ENCODE measurements around the gene RHBDD2.
A peak's percentile ranks its signal among the peaks of the same experiment; 100 is the strongest.
"Not testable (repeated sequence)": the region's sequence is repeated elsewhere in the genome, so short reads cannot be mapped to it uniquely, and the experiment has no call there.

The RHBDD2 gene

GRCh38 chr7:75878769-75879611 lies at the start of gene RHBDD2:
RHBDD2 (plus strand) TSS chr7:75879034; CDS start chr7:75879083, 49 bp downstream.
- H3K27me3 Mint-ChIP-seq = no peaks in the 10 kb centered on the region
- ATAC-seq (ENCODE audit: low read depth) = peak; percentile 98
- peaks cover 11% of the 10 kb centered on the region for H3K36me3 Mint-ChIP-seq

GRCh38 chr7:75829656-75830055 lies 49.2 kb upstream of the RHBDD2 start:
- H3K36me3 Mint-ChIP-seq; ATAC-seq (ENCODE audit: low read depth); H3K4me1 Mint-ChIP-seq; H3K4me3 Mint-ChIP-seq; H3K27ac Mint-ChIP-seq; DNase-seq (ENCODE audit: low spot score in 2 of 2); H3K9me3 Mint-ChIP-seq: not testable (repeated sequence)
- H3K27me3 Mint-ChIP-seq = peaks cover 14% of the 10 kb centered on the region

More at GRCh38 chr7:75878769-75879611, at the start of gene RHBDD2:
- Mint-ChIP-seq H3K27ac (peak within 1 kb of the TSS; percentile 94), H3K4me3 (peak within 1 kb of the TSS; percentile 99), H3K9me3 (no peaks in the 10 kb centered on the region), H3K4me1 (peaks cover 17% of the 10 kb centered on the region)
- peak; percentile 81 to 91 for DNase-seq (ENCODE audit: low spot score in 2 of 2)

GRCh38 chr7:75830978-75831377 lies 47.9 kb upstream of the RHBDD2 start:
- H3K4me3 Mint-ChIP-seq = no peak overlapping the region
- no peak for DNase-seq (ENCODE audit: low spot score in 2 of 2)
- peaks cover 15% of the 10 kb centered on the region for H3K27me3 Mint-ChIP-seq
- H3K4me1 Mint-ChIP-seq = peaks cover 2% of the 10 kb centered on the region
- no peak for ATAC-seq (ENCODE audit: low read depth)
- H3K27ac Mint-ChIP-seq = no peak overlapping the region
- no peaks in the 10 kb centered on the region for H3K36me3 Mint-ChIP-seq
- no peaks in the 10 kb centered on the region for H3K9me3 Mint-ChIP-seq

- H3K27ac Mint-ChIP-seq; ATAC-seq (ENCODE audit: low read depth); H3K9me3 Mint-ChIP-seq; DNase-seq (ENCODE audit: low spot score in 2 of 2); H3K36me3 Mint-ChIP-seq; H3K27me3 Mint-ChIP-seq; H3K4me3 Mint-ChIP-seq; H3K4me1 Mint-ChIP-seq: not testable (repeated sequence)
Observed at GRCh38 chr7:75833662-75834061, 45.2 kb upstream of the RHBDD2 start.

GRCh38 chr7:75835688-75836285 lies 43.0 kb upstream of the RHBDD2 start:
- H3K9me3 Mint-ChIP-seq = no peaks in the 10 kb centered on the region
- no peaks in the 10 kb centered on the region for H3K36me3 Mint-ChIP-seq
- ATAC-seq (ENCODE audit: low read depth) (no peak), DNase-seq (ENCODE audit: low spot score in 2 of 2) (no peak)
- no peak overlapping the region for H3K4me3 Mint-ChIP-seq
- H3K4me1 Mint-ChIP-seq = no peaks in the 10 kb centered on the region
- H3K27ac Mint-ChIP-seq = no peak overlapping the region
- peaks cover 4% of the 10 kb centered on the region for H3K27me3 Mint-ChIP-seq

- DNase-seq (ENCODE audit: low spot score in 2 of 2) = no peak
- Mint-ChIP-seq H3K36me3 (no peaks in the 10 kb centered on the region), H3K9me3 (no peaks in the 10 kb centered on the region), H3K27me3 (peaks cover 3% of the 10 kb centered on the region), H3K27ac (no peak overlapping the region), H3K4me1 (no peaks in the 10 kb centered on the region), H3K4me3 (no peak overlapping the region)
- no peak for ATAC-seq (ENCODE audit: low read depth)
Observed at GRCh38 chr7:75836798-75837197, 42.0 kb upstream of the RHBDD2 start.

GRCh38 chr7:75838281-75838930 lies 40.4 kb upstream of the RHBDD2 start:
- H3K27me3 Mint-ChIP-seq; H3K36me3 Mint-ChIP-seq; H3K9me3 Mint-ChIP-seq; ATAC-seq (ENCODE audit: low read depth); DNase-seq (ENCODE audit: low spot score in 2 of 2); H3K4me3 Mint-ChIP-seq; H3K27ac Mint-ChIP-seq; H3K4me1 Mint-ChIP-seq: not testable (repeated sequence)

GRCh38 chr7:75840029-75840428 lies 38.8 kb upstream of the RHBDD2 start:
- ATAC-seq (ENCODE audit: low read depth) (no peak), DNase-seq (ENCODE audit: low spot score in 2 of 2) (no peak)
- Mint-ChIP-seq H3K4me3 (no peak overlapping the region), H3K4me1 (peaks cover 5% of the 10 kb centered on the region), H3K27me3 (peaks cover 3% of the 10 kb centered on the region), H3K27ac (peak overlapping the region; percentile 21), H3K9me3 (no peaks in the 10 kb centered on the region), H3K36me3 (no peaks in the 10 kb centered on the region)

- peak; percentile 26 for ATAC-seq (ENCODE audit: low read depth)
- Mint-ChIP-seq H3K27ac (no peak overlapping the region), H3K36me3 (no peaks in the 10 kb centered on the region), H3K4me3 (no peak overlapping the region), H3K27me3 (no peaks in the 10 kb centered on the region), H3K9me3 (no peaks in the 10 kb centered on the region), H3K4me1 (peaks cover 5% of the 10 kb centered on the region)
- no peak for DNase-seq (ENCODE audit: low spot score in 2 of 2)
Observed at GRCh38 chr7:75842836-75843446, 35.9 kb upstream of the RHBDD2 start.

- Mint-ChIP-seq H3K4me3 (no peak overlapping the region), H3K36me3 (no peaks in the 10 kb centered on the region), H3K27me3 (no peaks in the 10 kb centered on the region), H3K4me1 (peaks cover 5% of the 10 kb centered on the region), H3K9me3 (no peaks in the 10 kb centered on the region), H3K27ac (no peak overlapping the region)
- ATAC-seq (ENCODE audit: low read depth) (no peak), DNase-seq (ENCODE audit: low spot score in 2 of 2) (no peak)
Observed at GRCh38 chr7:75843613-75844116, 35.2 kb upstream of the RHBDD2 start.

- no peak overlapping the region for H3K27ac Mint-ChIP-seq
- ATAC-seq (ENCODE audit: low read depth) (no peak), DNase-seq (ENCODE audit: low spot score in 2 of 2) (no peak)
- no peaks in the 10 kb centered on the region for H3K27me3 Mint-ChIP-seq
- H3K4me3 Mint-ChIP-seq = no peak overlapping the region
- no peaks in the 10 kb centered on the region for H3K36me3 Mint-ChIP-seq
- H3K4me1 Mint-ChIP-seq = peaks cover 5% of the 10 kb centered on the region
- no peaks in the 10 kb centered on the region for H3K9me3 Mint-ChIP-seq
Observed at GRCh38 chr7:75844158-75844557, 34.7 kb upstream of the RHBDD2 start.

- not testable (repeated sequence) for H3K4me3 Mint-ChIP-seq; H3K36me3 Mint-ChIP-seq; H3K4me1 Mint-ChIP-seq; H3K27ac Mint-ChIP-seq; ATAC-seq (ENCODE audit: low read depth); H3K27me3 Mint-ChIP-seq; DNase-seq (ENCODE audit: low spot score in 2 of 2); H3K9me3 Mint-ChIP-seq
Observed at GRCh38 chr7:75845132-75845531, 33.7 kb upstream of the RHBDD2 start.

- no peak for ATAC-seq (ENCODE audit: low read depth)
- H3K36me3 Mint-ChIP-seq = no peaks in the 10 kb centered on the region
- H3K27me3 Mint-ChIP-seq = no peaks in the 10 kb centered on the region
- peaks cover 5% of the 10 kb centered on the region for H3K4me1 Mint-ChIP-seq
- no peaks in the 10 kb centered on the region for H3K9me3 Mint-ChIP-seq
- DNase-seq (ENCODE audit: low spot score in 2 of 2) = no peak
- H3K27ac Mint-ChIP-seq = no peak overlapping the region
- H3K4me3 Mint-ChIP-seq = no peak overlapping the region
Observed at GRCh38 chr7:75847707-75848106, 31.1 kb upstream of the RHBDD2 start.

- Mint-ChIP-seq H3K27me3 (peaks cover 4% of the 10 kb centered on the region), H3K36me3 (no peaks in the 10 kb centered on the region), H3K9me3 (no peaks in the 10 kb centered on the region), H3K4me1 (no peaks in the 10 kb centered on the region), H3K27ac (no peak overlapping the region), H3K4me3 (no peak overlapping the region)
- ATAC-seq (ENCODE audit: low read depth) (no peak), DNase-seq (ENCODE audit: low spot score in 2 of 2) (no peak)
Observed at GRCh38 chr7:75849573-75849972, 29.3 kb upstream of the RHBDD2 start.

Measured in memory B cell (primary cell).